ENCODE results near the gene SELL. TPM values are rescaled to one million over a fixed set of nuclear protein-coding genes. Genes with fewer than 3 reads are reported as not detected.
"Not testable (repeated sequence)": the region's sequence is repeated elsewhere in the genome, so short reads cannot be mapped to it uniquely, and the experiment has no call there.

Gene SELL
- total RNA-seq, 2 donors from 2014 or later, result 1.3 to 4.8 TPM

- intact Hi-C loops (cut with DNase I), result no loop called here
- Histone ChIP-seq H3K9me3 (no peaks in the 10 kb centered on the region), H3K36me3 (no peaks in the 10 kb centered on the region), H3K27ac (no peak overlapping the region), H3K4me3 (no peak overlapping the region), H3K27me3 (replicated peaks; ENCODE audit: insufficient read depth) (no peaks in the 10 kb centered on the region), H3K4me1 (replicated peaks) (no peaks in the 10 kb centered on the region)
- TF ChIP-seq CTCF (IDR thresholded peaks at IDR 0.05) (no peak), POLR2A (IDR thresholded peaks at IDR 0.05) (no peak), POLR2AphosphoS5 (IDR thresholded peaks at IDR 0.05) (no peak)
- WGBS, result 55% methylated on average over 4 of the region's 4 CpGs
- DNase-seq (ENCODE audit: low spot score), result no peak
Measured at GRCh38 chr1:169724168-169724567, 12.7 kb upstream of the SELL start.

GRCh38 chr1:169723763-169724162 is 12.3 kb upstream of the SELL start:
- Histone ChIP-seq H3K9me3 (no peaks in the 10 kb centered on the region), H3K36me3 (no peaks in the 10 kb centered on the region), H3K27ac (no peak overlapping the region), H3K4me3 (no peak overlapping the region), H3K27me3 (replicated peaks; ENCODE audit: insufficient read depth) (no peaks in the 10 kb centered on the region), H3K4me1 (replicated peaks) (no peaks in the 10 kb centered on the region)
- WGBS, result 78% methylated on average over 2 of the region's 2 CpGs
- no peak for DNase-seq (ENCODE audit: low spot score)
- intact Hi-C loops (cut with DNase I), result no loop called here
- TF ChIP-seq POLR2AphosphoS5 (IDR thresholded peaks at IDR 0.05) (no peak), POLR2A (IDR thresholded peaks at IDR 0.05) (no peak), CTCF (IDR thresholded peaks at IDR 0.05) (no peak)

- intact Hi-C loops (cut with DNase I), result no loop called here
- Histone ChIP-seq H3K9me3 (no peaks in the 10 kb centered on the region), H3K27ac (no peak overlapping the region), H3K4me3 (no peak overlapping the region), H3K4me1 (replicated peaks) (no peaks in the 10 kb centered on the region), H3K27me3 (replicated peaks; ENCODE audit: insufficient read depth) (no peaks in the 10 kb centered on the region), H3K36me3 (no peaks in the 10 kb centered on the region)
- no peak for TF ChIP-seq CTCF (IDR thresholded peaks at IDR 0.05)
- no peak for DNase-seq (ENCODE audit: low spot score)
Measured at GRCh38 chr1:169722779-169723178, 11.4 kb upstream of the SELL start.

- DNase-seq (ENCODE audit: low spot score); intact Hi-C loops (cut with DNase I); H3K4me1 ChIP-seq (replicated peaks); H3K27me3 ChIP-seq (replicated peaks; ENCODE audit: insufficient read depth); H3K4me3 ChIP-seq; H3K27ac ChIP-seq; H3K9me3 ChIP-seq; H3K36me3 ChIP-seq: not testable (repeated sequence)
- WGBS, result 93% methylated on average over 2 of the region's 2 CpGs
Measured at GRCh38 chr1:169715100-169715499, 3.7 kb upstream of the SELL start.

- DNase-seq (ENCODE audit: low spot score); H3K27me3 ChIP-seq (replicated peaks; ENCODE audit: insufficient read depth); H3K36me3 ChIP-seq; H3K4me1 ChIP-seq (replicated peaks); H3K27ac ChIP-seq; H3K9me3 ChIP-seq; intact Hi-C loops (cut with DNase I); H3K4me3 ChIP-seq: not testable (repeated sequence)
- 86% methylated on average over 5 of the region's 5 CpGs for WGBS
Measured at GRCh38 chr1:169713090-169713489, 1.7 kb upstream of the SELL start.

- no peaks in the 10 kb centered on the region for H3K36me3 ChIP-seq
- no peaks in the 10 kb centered on the region for H3K4me1 ChIP-seq (replicated peaks)
- no peak overlapping the region for H3K4me3 ChIP-seq
- TF ChIP-seq POLR2AphosphoS5 (IDR thresholded peaks at IDR 0.05) (no peak), CTCF (IDR thresholded peaks at IDR 0.05) (no peak), POLR2A (IDR thresholded peaks at IDR 0.05) (no peak)
- no peak overlapping the region for H3K27ac ChIP-seq
- DNase-seq (ENCODE audit: low spot score), result no peak
- H3K27me3 ChIP-seq (replicated peaks; ENCODE audit: insufficient read depth), result no peaks in the 10 kb centered on the region
- 95% methylated on average over 2 of the region's 2 CpGs for WGBS
- intact Hi-C loops (cut with DNase I), result no loop called here
- H3K9me3 ChIP-seq, result no peaks in the 10 kb centered on the region
Measured at GRCh38 chr1:169712309-169712631, 850 bp upstream of the SELL start.
